GM12878 (cell line): Measurements from ENCODE around the gene MICB. TPM values are rescaled to one million over a fixed set of nuclear protein-coding genes. Genes with fewer than 3 reads are reported as not detected.

Experiments
- ATAC-seq: fragments of 200-7000 bp; cut with Tn5 transposase; 3 replicates; pipeline ENCODE4 v1.9.1; 2020; ENCODE audit warnings: mild to moderate bottlenecking, moderate library complexity
- BruUV-seq: library from RNA; stranded (reverse); fragments of 400-500 nt; replicated peaks from 2 replicates; lab custom pipeline; 2021; lab: Mats Ljungman, UMichigan
- CTCF ChIA-PET: fragments of 300-600 bp; sonication (Branson Sonifier 250); formaldehyde crosslinking; extraction: SDS; loops from one replicate; lab custom pipeline; 2021; ENCODE audit warnings: inconsistent platforms; lab: Yijun Ruan, JAX
- POLR2A ChIA-PET: fragments of 350-600 bp; formaldehyde crosslinking; extraction: SDS; loops from one replicate; lab custom pipeline; 2021; ENCODE audit warnings: inconsistent platforms; lab: Charles Lee
- RAD21 ChIA-PET: fragments of 300-600 bp; sonication (Branson Sonifier 250); formaldehyde crosslinking; loops from one replicate; lab custom pipeline; 2023; ENCODE audit warnings: antibody characterized with exemption; ENCODE audit not compliant: unreplicated experiment; lab: Charles Lee
- SMC1A ChIA-PET: fragments of 300-600 bp; sonication (Branson Sonifier 250); formaldehyde crosslinking; loops from one replicate; lab custom pipeline; 2023; ENCODE audit not compliant: unreplicated experiment, uncharacterized antibody; lab: Charles Lee
- DNase-seq: peaks from one replicate; pipeline ENCODE4 v3.0.0-alpha.2; 2011; ENCODE audit warnings: low read depth, low spot score
- FAIRE-seq: peaks from 3 replicates; lab custom pipeline; 2011; peaks lifted over from hg19 to GRCh38; lab: Jason Lieb, UNC
- H2AFZ ChIP-seq: 2 replicates; pipeline ENCODE4 v1.6.0; 2011; ENCODE audit warnings: low read depth, low read length, control low read depth; ENCODE audit not compliant: control insufficient read depth
- H3K27ac ChIP-seq: 2 replicates; pipeline ENCODE4 v1.5.1; 2011; ENCODE audit warnings: control low read depth; ENCODE audit not compliant: control insufficient read depth, insufficient read depth
- H3K27me3 ChIP-seq, 2 experiments: replicated peaks in 1 of 2; 2 replicates each; pipeline versions ENCODE4 v1.6.0 to v1.6.1; 2011; ENCODE audit warnings: low read length in 1 of 2; ENCODE audit not compliant: control insufficient read depth in 2 of 2, insufficient read depth in 2 of 2
- H3K36me3 ChIP-seq, 2 experiments: 2 replicates each; pipeline ENCODE4 v1.5.1; 2011; ENCODE audit warnings: low read length in 1 of 2; ENCODE audit not compliant: control insufficient read depth in 2 of 2, insufficient read depth in 2 of 2
- H3K4me1 ChIP-seq: 2 replicates; pipeline ENCODE4 v1.6.1; 2011; ENCODE audit warnings: mild to moderate bottlenecking, low read length, moderate library complexity, mixed read lengths; ENCODE audit not compliant: control insufficient read depth, insufficient read depth
- H3K4me2 ChIP-seq: 2 replicates; pipeline ENCODE4 v1.6.0; 2011; ENCODE audit warnings: control low read depth; ENCODE audit not compliant: control insufficient read depth, insufficient read depth
- H3K4me3 ChIP-seq: fragments of 200-600 bp; sonication (generic); 2 replicates; pipeline ENCODE4 v1.5.1; 2016
- H3K79me2 ChIP-seq: 2 replicates; pipeline ENCODE4 v1.6.0; 2011; ENCODE audit warnings: low read length; ENCODE audit not compliant: control insufficient read depth, insufficient read depth
- H3K9ac ChIP-seq: 2 replicates; pipeline ENCODE4 v1.8.0; 2011; ENCODE audit warnings: low read length, control low read depth, mixed read lengths; ENCODE audit not compliant: control insufficient read depth, insufficient read depth
- H3K9me3 ChIP-seq: replicated peaks from 3 replicates; pipeline ENCODE4 v1.5.1; 2011; ENCODE audit warnings: mild to moderate bottlenecking, low read length; ENCODE audit not compliant: control insufficient read depth, insufficient read depth
- H4K20me1 ChIP-seq: 2 replicates; pipeline ENCODE4 v1.6.0; 2011; ENCODE audit not compliant: control insufficient read depth, insufficient read depth
- ESRRA ChIP-seq: IDR thresholded peaks from 2 replicates; pipeline ENCODE4 v1.6.1; 2012; ENCODE audit warnings: mild to moderate bottlenecking, low read length, improper control_type of control experiment
- NFYB ChIP-seq: IDR thresholded peaks from 2 replicates; pipeline ENCODE4 v1.6.1; 2011; ENCODE audit warnings: low read depth, mild to moderate bottlenecking, low read length, improper control_type of control experiment, moderate library complexity; ENCODE audit not compliant: insufficient read depth
- SIX5 ChIP-seq: IDR thresholded peaks from 2 replicates; pipeline ENCODE4 v1.6.1; 2011; ENCODE audit warnings: mild to moderate bottlenecking, low read depth, low read length, moderate library complexity; ENCODE audit not compliant: severe bottlenecking
- SPI1 ChIP-seq: IDR thresholded peaks from 2 replicates; pipeline ENCODE4 v1.6.1; 2011; ENCODE audit warnings: low read depth, mild to moderate bottlenecking, low read length, moderate library complexity, borderline replicate concordance; ENCODE audit not compliant: insufficient read depth
- SREBF1 ChIP-seq: IDR thresholded peaks from 2 replicates; pipeline ENCODE4 v1.6.1; 2012; ENCODE audit warnings: mild to moderate bottlenecking, low read length
- ZBTB40 ChIP-seq: fragments of 450-650 bp; IDR thresholded peaks from 2 replicates; pipeline ENCODE4 v1.6.1; 2016; ENCODE audit warnings: mild to moderate bottlenecking, moderate library complexity, borderline replicate concordance
- ZNF207 ChIP-seq: fragments of 450-650 bp; IDR thresholded peaks from 2 replicates; pipeline ENCODE4 v1.6.1; 2014; ENCODE audit warnings: antibody characterized with exemption, mild to moderate bottlenecking, borderline replicate concordance
- WGBS: methylation state at CpG from one replicate; pipeline ENCODE4 v1.1.6; 2016; ENCODE audit warnings: low lambda C conversion rate; ENCODE audit not compliant: insufficient replicate concordance, insufficient coverage; ENCODE audit errors: missing lambda C conversion rate; 5-methylcytosine and 5-hydroxymethylcytosine counted together
- in situ Hi-C: fragments of 300-500 bp; cut with MboI; formaldehyde crosslinking; loops from 9 replicates; pipeline ENCODE4 v1.14.3; 2018; ENCODE audit warnings: mixed read lengths
- intact Hi-C: fragments of 100-400 bp; cut with micrococcal nuclease; formaldehyde crosslinking; loops from one replicate; pipeline ENCODE4 v1.14.2; 2022; ENCODE audit not compliant: unreplicated experiment
- polyA plus RNA-seq, 11 experiments: library from polyadenylated mRNA; depleted of rRNA in 4 of 11; unstranded in 6 of 11; stranded (reverse) in 5 of 11; fragments of >200 nt; fragmentation: Nextera tagmentation in 4 of 11; fragmentation: Illumina TruSeq in 1 of 11; extraction: Ambion mirVana in 4 of 11; extraction: Trizol in 1 of 11; gene quantifications; 1 replicate in 1 of 11; 2 replicates in 10 of 11; pipeline versions ENCODE4 v1.2.1 to v1.2.3, GENCODE V29; 2011 to 2016; ENCODE audit warnings: inconsistent platforms in 2 of 11, missing spikeins in 2 of 11, low read depth in 1 of 11
- total RNA-seq, 4 experiments: library from RNA; depleted of rRNA in 3 of 4; stranded (reverse); fragments of >200 nt in 3 of 4; fragmentation: Illumina TruSeq in 1 of 4; extraction: Trizol in 1 of 4; gene quantifications; 2 replicates each; pipeline versions ENCODE4 v1.2.1 to v1.2.3, GENCODE V29; 2013 to 2021
- TF ChIP-seq, protein P1 (sequence below): fragments of 450-650 bp; IDR thresholded peaks from 2 replicates; pipeline ENCODE4 v1.6.1; 2017; ENCODE audit warnings: mild to moderate bottlenecking, moderate library complexity
- TF ChIP-seq, protein P2 (sequence below): fragments of 450-650 bp; IDR thresholded peaks from 2 replicates; pipeline ENCODE4 v1.6.1; 2017; ENCODE audit warnings: mild to moderate bottlenecking, low read depth, inconsistent platforms; ENCODE audit not compliant: poor library complexity, severe bottlenecking

Gene MICB
- total and polyA plus RNA-seq, 10 of the 15 experiments (the other 5 are each of a cell fraction or from before 2014, with no cell fraction given) = 9.0 to 37.1 (median 17.8) TPM

GRCh38 chr6:31541658-31542521 lies 43.9 kb downstream of the MICB start, which contains the start of gene DDX39B:
Gene DDX39B (minus strand): TSS chr6:31542003. CDS start chr6:31540532, 1,471 bp downstream.
- Histone ChIP-seq H3K36me3 (peaks cover 12 to 27% of the 10 kb centered on the region in 2 experiments), H3K27me3 (no peaks in the 10 kb centered on the region), H3K9ac (peak within 1 kb of the TSS; percentile 99), H2AFZ (peak within 1 kb of the TSS; percentile 83), H3K4me3 (peak within 1 kb of the TSS; percentile 94), H3K27ac (peak within 1 kb of the TSS; percentile 97), H3K4me2 (peak within 1 kb of the TSS; percentile 85), H4K20me1 (peaks cover 9% of the 10 kb centered on the region), H3K9me3 (no peaks in the 10 kb centered on the region), H3K79me2 (peaks cover 63% of the 10 kb centered on the region), H3K4me1 (no peaks in the 10 kb centered on the region)
- ChIA-PET POLR2A (interaction anchor here (0.6 to 4.8 kb wide), 30 partner anchors 9 to 654 kb away, joined by 3 to 56 read pairs (median 4); partner anchors contain the start of genes ABHD16A, BAG6, C6orf47 and GPANK1), SMC1A (interaction anchor here (0.6 to 34.7 kb wide), 17 partner anchors 9 to 295 kb away, joined by 3 to 1989 read pairs (median 4); partner anchors contain the start of genes ABHD16A, LST1, LTA and LTB), RAD21 (interaction anchor here (0.9 to 16.9 kb wide), 13 partner anchors 8 to 288 kb away, joined by 3 to 668 read pairs (median 5); partner anchors contain the start of genes HSPA1B, LTB, MICB and NCR3), CTCF (interaction anchor here (0.6 to 34.8 kb wide), 13 partner anchors 9 to 722 kb away, joined by 3 to 2098 read pairs (median 3); partner anchors contain the start of genes C6orf47, DXO, HSPA1B and LST1)
- in situ Hi-C loops = loop anchor here (5.0 to 10.0 kb wide), 2 partner anchors 50 to 293 kb away; no protein-coding TSS in a partner anchor
- intact Hi-C loops = loop anchor here (1.0 to 10.0 kb wide), 3 partner anchors 49 to 363 kb away; partner anchors contain the start of gene ZBTB12
- no TSS peak for BruUV-seq
- ATAC-seq = peak; percentile 81
- peak; percentile 75 for FAIRE-seq
- DNase-seq = peak; percentile 93
- under 1% methylated on average over 43 of the region's 43 CpGs for WGBS
- TF ChIP-seq SIX5 (no peak), SPI1 (peak; percentile 24; the same call in 1 of the 2 replicates), ESRRA (peak; percentile 98), ZBTB40 (peak; percentile 90), ZNF207 (peak; percentile 36), SREBF1 (no peak), NFYB (no peak)
- TF ChIP-seq, protein P1, sequence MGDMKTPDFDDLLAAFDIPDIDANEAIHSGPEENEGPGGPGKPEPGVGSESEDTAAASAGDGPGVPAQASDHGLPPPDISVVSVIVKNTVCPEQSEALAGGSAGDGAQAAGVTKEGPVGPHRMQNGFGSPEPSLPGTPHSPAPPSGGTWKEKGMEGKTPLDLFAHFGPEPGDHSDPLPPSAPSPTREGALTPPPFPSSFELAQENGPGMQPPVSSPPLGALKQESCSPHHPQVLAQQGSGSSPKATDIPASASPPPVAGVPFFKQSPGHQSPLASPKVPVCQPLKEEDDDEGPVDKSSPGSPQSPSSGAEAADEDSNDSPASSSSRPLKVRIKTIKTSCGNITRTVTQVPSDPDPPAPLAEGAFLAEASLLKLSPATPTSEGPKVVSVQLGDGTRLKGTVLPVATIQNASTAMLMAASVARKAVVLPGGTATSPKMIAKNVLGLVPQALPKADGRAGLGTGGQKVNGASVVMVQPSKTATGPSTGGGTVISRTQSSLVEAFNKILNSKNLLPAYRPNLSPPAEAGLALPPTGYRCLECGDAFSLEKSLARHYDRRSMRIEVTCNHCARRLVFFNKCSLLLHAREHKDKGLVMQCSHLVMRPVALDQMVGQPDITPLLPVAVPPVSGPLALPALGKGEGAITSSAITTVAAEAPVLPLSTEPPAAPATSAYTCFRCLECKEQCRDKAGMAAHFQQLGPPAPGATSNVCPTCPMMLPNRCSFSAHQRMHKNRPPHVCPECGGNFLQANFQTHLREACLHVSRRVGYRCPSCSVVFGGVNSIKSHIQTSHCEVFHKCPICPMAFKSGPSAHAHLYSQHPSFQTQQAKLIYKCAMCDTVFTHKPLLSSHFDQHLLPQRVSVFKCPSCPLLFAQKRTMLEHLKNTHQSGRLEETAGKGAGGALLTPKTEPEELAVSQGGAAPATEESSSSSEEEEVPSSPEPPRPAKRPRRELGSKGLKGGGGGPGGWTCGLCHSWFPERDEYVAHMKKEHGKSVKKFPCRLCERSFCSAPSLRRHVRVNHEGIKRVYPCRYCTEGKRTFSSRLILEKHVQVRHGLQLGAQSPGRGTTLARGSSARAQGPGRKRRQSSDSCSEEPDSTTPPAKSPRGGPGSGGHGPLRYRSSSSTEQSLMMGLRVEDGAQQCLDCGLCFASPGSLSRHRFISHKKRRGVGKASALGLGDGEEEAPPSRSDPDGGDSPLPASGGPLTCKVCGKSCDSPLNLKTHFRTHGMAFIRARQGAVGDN = peak; percentile 88
- TF ChIP-seq, protein P2, sequence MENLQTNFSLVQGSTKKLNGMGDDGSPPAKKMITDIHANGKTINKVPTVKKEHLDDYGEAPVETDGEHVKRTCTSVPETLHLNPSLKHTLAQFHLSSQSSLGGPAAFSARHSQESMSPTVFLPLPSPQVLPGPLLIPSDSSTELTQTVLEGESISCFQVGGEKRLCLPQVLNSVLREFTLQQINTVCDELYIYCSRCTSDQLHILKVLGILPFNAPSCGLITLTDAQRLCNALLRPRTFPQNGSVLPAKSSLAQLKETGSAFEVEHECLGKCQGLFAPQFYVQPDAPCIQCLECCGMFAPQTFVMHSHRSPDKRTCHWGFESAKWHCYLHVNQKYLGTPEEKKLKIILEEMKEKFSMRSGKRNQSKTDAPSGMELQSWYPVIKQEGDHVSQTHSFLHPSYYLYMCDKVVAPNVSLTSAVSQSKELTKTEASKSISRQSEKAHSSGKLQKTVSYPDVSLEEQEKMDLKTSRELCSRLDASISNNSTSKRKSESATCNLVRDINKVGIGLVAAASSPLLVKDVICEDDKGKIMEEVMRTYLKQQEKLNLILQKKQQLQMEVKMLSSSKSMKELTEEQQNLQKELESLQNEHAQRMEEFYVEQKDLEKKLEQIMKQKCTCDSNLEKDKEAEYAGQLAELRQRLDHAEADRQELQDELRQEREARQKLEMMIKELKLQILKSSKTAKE = peak; percentile 77
